ENCODE data around the gene ALKBH6.
A peak's percentile ranks its signal among the peaks of the same experiment; 100 is the strongest.
"Not testable (repeated sequence)": the region's sequence is repeated elsewhere in the genome, so short reads cannot be mapped to it uniquely, and the experiment has no call there.

The ALKBH6 gene

GRCh38 chr19:36014012-36014924 lies at the start of gene ALKBH6:
Gene ALKBH6, minus strand, starts transcription at chr19:36014213. Its CDS starts 816 bp downstream, at chr19:36013397.
- peak; percentile 100 for DNase-seq

- no peak for DNase-seq
Observed at GRCh38 chr19:36061367-36061766, 47.4 kb upstream of the ALKBH6 start.

- DNase-seq: peak; percentile 28
Observed at GRCh38 chr19:36060430-36060829, 46.4 kb upstream of the ALKBH6 start.

GRCh38 chr19:36059180-36059910 lies 45.3 kb upstream of the ALKBH6 start:
- DNase-seq: no peak

GRCh38 chr19:36058481-36059179 lies 44.6 kb upstream of the ALKBH6 start:
- no peak for DNase-seq

- DNase-seq: peak; percentile 95
Observed at GRCh38 chr19:36054733-36055686, 41.0 kb upstream of the ALKBH6 start, which contains the start of gene WDR62. Gene WDR62, plus strand, starts transcription at chr19:36054897. Its CDS starts 75 bp downstream, at chr19:36054972.

- DNase-seq: peak; percentile 100
Observed at GRCh38 chr19:36054119-36054732, 40.2 kb upstream of the ALKBH6 start, which contains the start of gene THAP8. Gene THAP8, minus strand, starts transcription at chr19:36054285. Its CDS starts 68 bp downstream, at chr19:36054217.

GRCh38 chr19:36051637-36052036 lies 37.6 kb upstream of the ALKBH6 start:
- DNase-seq: no peak

- no peak for DNase-seq
Observed at GRCh38 chr19:36051236-36051635, 37.2 kb upstream of the ALKBH6 start.

GRCh38 chr19:36049080-36049698 lies 35.2 kb upstream of the ALKBH6 start:
- DNase-seq: no peak

GRCh38 chr19:36047835-36048234 lies 33.8 kb upstream of the ALKBH6 start:
- DNase-seq: no peak

GRCh38 chr19:36046443-36047050 lies 32.5 kb upstream of the ALKBH6 start:
- no peak for DNase-seq

- DNase-seq: no peak
Observed at GRCh38 chr19:36043952-36044351, 29.9 kb upstream of the ALKBH6 start.

- no peak for DNase-seq
Observed at GRCh38 chr19:36041831-36042230, 27.8 kb upstream of the ALKBH6 start.

GRCh38 chr19:36041092-36041491 lies 27.1 kb upstream of the ALKBH6 start:
- not testable (repeated sequence) for DNase-seq

GRCh38 chr19:36040495-36040894 lies 26.5 kb upstream of the ALKBH6 start:
- DNase-seq: no peak

GRCh38 chr19:36032251-36033104 lies 18.5 kb upstream of the ALKBH6 start, which contains the start of gene CLIP3:
Gene CLIP3, minus strand, starts transcription at chr19:36032873. Its CDS starts 516 bp downstream, at chr19:36032357.
- DNase-seq: peak; percentile 57

GRCh38 chr19:36031308-36031707 lies 17.3 kb upstream of the ALKBH6 start:
- DNase-seq: no peak
